ENCODE measurements around the gene ITPR1. TPM values are rescaled to one million over a fixed set of nuclear protein-coding genes. Genes with fewer than 3 reads are reported as not detected.

The ITPR1 gene
- total RNA-seq, 4 donors from 2014 or later: 14.7 to 45.1 (median 21.0) TPM

GRCh38 chr3:4492208-4493013 lies 737 bp upstream of the ITPR1 start:
- Histone ChIP-seq H3K4me3 (peak overlapping the region; percentile 89), H3K9me3 (no peaks in the 10 kb centered on the region), H3K36me3 (no peaks in the 10 kb centered on the region), H3K27ac (peak overlapping the region; percentile 82), H3K27me3 (no peaks in the 10 kb centered on the region), H3K4me1 (peaks cover 22% of the 10 kb centered on the region)
- TF ChIP-seq CTCF (IDR thresholded peaks at IDR 0.05) (no peak), EP300 (IDR thresholded peaks at IDR 0.05) (no peak), POLR2AphosphoS5 (IDR thresholded peaks at IDR 0.05) (no peak), POLR2A (IDR thresholded peaks at IDR 0.05) (no peak)
- WGBS: under 1% methylated on average over 43 of the region's 43 CpGs
- peak; percentile 63 to 83 for DNase-seq (ENCODE audit: low spot score in 2 of 2)

GRCh38 chr3:4493941-4494894 lies 1.1 kb downstream of the ITPR1 start:
- peak overlapping the region; percentile 89 for H3K4me3 ChIP-seq
- H3K36me3 ChIP-seq: no peaks in the 10 kb centered on the region
- TF ChIP-seq CTCF (IDR thresholded peaks at IDR 0.05): no peak
- no peak for TF ChIP-seq POLR2AphosphoS5 (IDR thresholded peaks at IDR 0.05)
- TF ChIP-seq POLR2A (IDR thresholded peaks at IDR 0.05): no peak
- TF ChIP-seq EP300 (IDR thresholded peaks at IDR 0.05): no peak
- 12% methylated on average over 27 of the region's 28 CpGs for WGBS
- no peaks in the 10 kb centered on the region for H3K9me3 ChIP-seq
- no peak for DNase-seq (ENCODE audit: low spot score in 2 of 2)
- H3K27ac ChIP-seq: no peak overlapping the region
- no peaks in the 10 kb centered on the region for H3K27me3 ChIP-seq
- peaks cover 22% of the 10 kb centered on the region for H3K4me1 ChIP-seq

GRCh38 chr3:4494895-4495264 lies 1.7 kb downstream of the ITPR1 start:
- H3K4me3 ChIP-seq: peak overlapping the region; percentile 89
- H3K4me1 ChIP-seq: peaks cover 22% of the 10 kb centered on the region
- H3K27ac ChIP-seq: no peak overlapping the region
- no peaks in the 10 kb centered on the region for H3K36me3 ChIP-seq
- WGBS: 43% methylated on average over 4 of the region's 4 CpGs
- H3K9me3 ChIP-seq: no peaks in the 10 kb centered on the region
- DNase-seq (ENCODE audit: low spot score in 2 of 2): no peak
- no peak for TF ChIP-seq CTCF (IDR thresholded peaks at IDR 0.05)
- TF ChIP-seq POLR2A (IDR thresholded peaks at IDR 0.05): no peak
- no peak for TF ChIP-seq POLR2AphosphoS5 (IDR thresholded peaks at IDR 0.05)
- TF ChIP-seq EP300 (IDR thresholded peaks at IDR 0.05): no peak
- no peaks in the 10 kb centered on the region for H3K27me3 ChIP-seq

GRCh38 chr3:4495294-4496086 lies 2.3 kb downstream of the ITPR1 start:
- Histone ChIP-seq H3K27me3 (no peaks in the 10 kb centered on the region), H3K4me1 (peaks cover 22% of the 10 kb centered on the region), H3K4me3 (peak overlapping the region; percentile 89), H3K27ac (no peak overlapping the region), H3K36me3 (no peaks in the 10 kb centered on the region), H3K9me3 (no peaks in the 10 kb centered on the region)
- no peak for DNase-seq (ENCODE audit: low spot score in 2 of 2)
- no peak for TF ChIP-seq POLR2AphosphoS5 (IDR thresholded peaks at IDR 0.05)
- no peak for TF ChIP-seq CTCF (IDR thresholded peaks at IDR 0.05)
- no peak for TF ChIP-seq POLR2A (IDR thresholded peaks at IDR 0.05)
- no peak for TF ChIP-seq EP300 (IDR thresholded peaks at IDR 0.05)
- WGBS: 70% methylated on average over 3 of the region's 3 CpGs
